Right ventricle myocardium inferior (tissue), 1 donor: ENCODE results near the gene GIMAP2. TPM values are rescaled to one million over a fixed set of nuclear protein-coding genes. Genes with fewer than 3 reads are reported as not detected.
"Not testable (repeated sequence)": the region's sequence is repeated elsewhere in the genome, so short reads cannot be mapped to it uniquely, and the experiment has no call there.

ENCODE experiments used
- ATAC-seq: fragments of 200-7000 bp; cut with Tn5 transposase; one replicate; pipeline ENCODE4 v1.9.1; 2020; ENCODE audit warnings: mild to moderate bottlenecking, moderate library complexity
- DNase-seq: peaks from one replicate; pipeline ENCODE4 v3.0.0; 2021; ENCODE audit errors: missing footprints
- intact Hi-C: fragments of 100-400 bp; cut with DNase I; formaldehyde crosslinking; loops from one replicate; pipeline ENCODE4 v1.11.0; 2022
- long read RNA-seq: library from polyadenylated mRNA; unstranded; transcript quantifications from one replicate; pipeline ENCODE4 v2.0.0, GENCODE V29; 2021
- total RNA-seq: library from RNA; stranded (reverse); fragmentation: NEBNext Ultra II Directional; extraction: Animal tissue kit (Norgen Biotek cat#: 25700); gene quantifications from one replicate; pipeline ENCODE4 v1.2.1, GENCODE V29; 2021
- donor health status: DM: no; HTN: yes; CAD: no; lungs with severe emphysema.

GIMAP2 gene
- 6.2 TPM for total RNA-seq
- long read RNA-seq, partial matches to known transcripts = 0 of 1 reads
- long read RNA-seq, other reads (novel, unspliced or antisense) = 0 of 1 reads

GRCh38 chr7:150685219-150686029 is at the start of gene GIMAP2:
GIMAP2 (plus strand) TSS chr7:150685706; CDS start chr7:150687060, 1,354 bp downstream.
- intact Hi-C loops = loop anchor here (2.0 kb wide), 1 partner anchor 31 kb away; the partner anchor contains the start of gene GIMAP1
- ATAC-seq = peak; percentile 42

GRCh38 chr7:150641854-150642253 is 43.7 kb upstream of the GIMAP2 start:
- no peak for ATAC-seq
- no peak for DNase-seq
- intact Hi-C loops = no loop called here

More at GRCh38 chr7:150685219-150686029, at the start of gene GIMAP2:
- no peak for DNase-seq

GRCh38 chr7:150642926-150643325 is 42.6 kb upstream of the GIMAP2 start:
- intact Hi-C loops = no loop called here
- no peak for ATAC-seq
- no peak for DNase-seq

GRCh38 chr7:150645259-150646020 is 40.1 kb upstream of the GIMAP2 start:
- DNase-seq (no peak), ATAC-seq (no peak)
- intact Hi-C loops = no loop called here

- intact Hi-C loops = no loop called here
- ATAC-seq (no peak), DNase-seq (no peak)
Measured at GRCh38 chr7:150648353-150649079, 37.0 kb upstream of the GIMAP2 start.

- DNase-seq = no peak
- peak; percentile 54 for ATAC-seq
- intact Hi-C loops = no loop called here
Measured at GRCh38 chr7:150649080-150649385, 36.5 kb upstream of the GIMAP2 start.

GRCh38 chr7:150654692-150655091 is 30.8 kb upstream of the GIMAP2 start:
- DNase-seq (no peak), ATAC-seq (no peak)
- intact Hi-C loops = no loop called here

- DNase-seq = no peak
- intact Hi-C loops = no loop called here
Measured at GRCh38 chr7:150656047-150656446, 29.5 kb upstream of the GIMAP2 start.

GRCh38 chr7:150657526-150657925 is 28.0 kb upstream of the GIMAP2 start:
- ATAC-seq (no peak), DNase-seq (no peak)
- intact Hi-C loops = no loop called here

More at GRCh38 chr7:150656047-150656446, 29.5 kb upstream of the GIMAP2 start:
- no peak for ATAC-seq

GRCh38 chr7:150660939-150661613 is 24.4 kb upstream of the GIMAP2 start:
- no peak for DNase-seq
- intact Hi-C loops = no loop called here
- ATAC-seq = no peak

- ATAC-seq, DNase-seq, intact Hi-C loops: not testable (repeated sequence)
Measured at GRCh38 chr7:150662821-150663220, 22.7 kb upstream of the GIMAP2 start.

- ATAC-seq (no peak), DNase-seq (no peak)
- intact Hi-C loops = no loop called here
Measured at GRCh38 chr7:150663802-150664494, 21.6 kb upstream of the GIMAP2 start.

- intact Hi-C loops = no loop called here
- no peak for DNase-seq
- no peak for ATAC-seq
Measured at GRCh38 chr7:150665089-150665748, 20.3 kb upstream of the GIMAP2 start.

GRCh38 chr7:150665896-150666295 is 19.6 kb upstream of the GIMAP2 start:
- intact Hi-C loops = no loop called here
- peak; percentile 50 for ATAC-seq
- no peak for DNase-seq

GRCh38 chr7:150666412-150666811 is 19.1 kb upstream of the GIMAP2 start:
- DNase-seq (no peak), ATAC-seq (no peak)
- intact Hi-C loops = no loop called here

- no peak for DNase-seq
- intact Hi-C loops = no loop called here
- ATAC-seq = no peak
Measured at GRCh38 chr7:150668472-150668911, 17.0 kb upstream of the GIMAP2 start.

GRCh38 chr7:150668977-150669376 is 16.5 kb upstream of the GIMAP2 start:
- intact Hi-C loops = no loop called here
- ATAC-seq (no peak), DNase-seq (no peak)
